ENCODE results near the gene FEV. TPM values are rescaled to one million over a fixed set of nuclear protein-coding genes. Genes with fewer than 3 reads are reported as not detected.

FEV gene
- total RNA-seq, 3 donors from 2014 or later (not counting 1 experiment from before 2014, with no cell fraction given): not detected

DNA sequence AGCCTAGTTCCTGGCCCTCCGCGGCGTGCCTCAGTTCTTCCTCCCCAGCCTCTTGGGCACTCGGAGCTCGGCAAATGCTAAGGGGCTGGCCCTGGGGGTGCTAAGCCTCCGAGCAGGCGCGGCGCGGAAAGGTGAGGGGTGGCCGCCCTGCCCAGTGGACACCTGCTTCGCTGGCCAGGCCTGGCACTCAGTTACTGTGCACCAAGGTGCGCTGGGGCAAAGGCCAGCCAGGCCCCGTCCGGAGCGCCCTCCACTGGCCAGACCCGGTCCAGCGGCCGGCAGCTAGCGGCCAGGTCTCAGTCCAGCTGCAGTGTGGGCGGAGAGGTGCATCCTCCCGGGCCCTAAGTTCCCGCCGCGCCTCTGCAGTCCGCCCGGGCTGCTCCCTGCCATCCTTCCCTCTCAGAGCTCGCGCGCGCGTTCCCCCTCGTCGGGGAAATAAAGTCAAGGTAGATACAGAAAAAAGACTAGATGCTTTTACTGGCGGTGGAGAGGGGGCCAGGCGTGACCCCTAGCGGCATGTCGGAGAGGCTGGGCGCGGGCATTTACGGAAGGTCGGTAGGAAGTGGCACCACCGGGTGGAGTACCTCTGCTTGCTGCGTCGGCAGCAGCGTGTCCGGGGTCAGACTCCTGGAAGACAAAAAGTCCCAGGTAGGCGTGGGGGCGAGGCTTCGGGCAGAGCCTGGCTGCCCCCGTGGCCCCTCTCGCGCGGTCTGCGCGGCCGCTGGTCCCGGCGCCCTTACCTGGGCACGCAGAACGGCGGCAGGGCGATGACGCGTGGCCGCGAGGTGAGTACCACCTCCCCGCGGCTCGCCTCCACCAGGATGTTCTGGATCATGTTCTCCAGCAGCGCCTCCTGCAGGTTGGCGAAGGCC, 17.6 kb upstream of the FEV start:
- Mint-ChIP-seq H3K27me3 (ENCODE audit: low read depth in 2 of 2) (peaks cover 46 to 54% of the 10 kb centered on the region in 2 donors), H3K4me3 (peak overlapping the region; percentile 64), H3K27ac (no peak overlapping the region), H3K4me1 (peaks cover 0 to 4% of the 10 kb centered on the region in 2 donors), H3K36me3 (no peaks in the 10 kb centered on the region), H3K9me3 (no peaks in the 10 kb centered on the region)
- Histone ChIP-seq H3K36me3 (ENCODE audit: control insufficient read depth, insufficient read depth, low read length) (no peaks in the 10 kb centered on the region), H3K27me3 (ENCODE audit: control insufficient read depth, insufficient read depth, low read length) (peaks cover 46% of the 10 kb centered on the region), H3K4me3 (ENCODE audit: low read length) (no peak overlapping the region), H3K27ac (ENCODE audit: low read length) (no peak overlapping the region), H3K4me1 (ENCODE audit: control insufficient read depth, insufficient read depth, low read length) (peaks cover 21% of the 10 kb centered on the region), H3K9me3 (ENCODE audit: control insufficient read depth, insufficient read depth, low read length) (no peaks in the 10 kb centered on the region)
- DNase-seq (peak in 1 of 2 donors; percentile 65), ATAC-seq (peak in 2 of 3 donors; percentile 66 to 68)
- TF ChIP-seq, protein P1, sequence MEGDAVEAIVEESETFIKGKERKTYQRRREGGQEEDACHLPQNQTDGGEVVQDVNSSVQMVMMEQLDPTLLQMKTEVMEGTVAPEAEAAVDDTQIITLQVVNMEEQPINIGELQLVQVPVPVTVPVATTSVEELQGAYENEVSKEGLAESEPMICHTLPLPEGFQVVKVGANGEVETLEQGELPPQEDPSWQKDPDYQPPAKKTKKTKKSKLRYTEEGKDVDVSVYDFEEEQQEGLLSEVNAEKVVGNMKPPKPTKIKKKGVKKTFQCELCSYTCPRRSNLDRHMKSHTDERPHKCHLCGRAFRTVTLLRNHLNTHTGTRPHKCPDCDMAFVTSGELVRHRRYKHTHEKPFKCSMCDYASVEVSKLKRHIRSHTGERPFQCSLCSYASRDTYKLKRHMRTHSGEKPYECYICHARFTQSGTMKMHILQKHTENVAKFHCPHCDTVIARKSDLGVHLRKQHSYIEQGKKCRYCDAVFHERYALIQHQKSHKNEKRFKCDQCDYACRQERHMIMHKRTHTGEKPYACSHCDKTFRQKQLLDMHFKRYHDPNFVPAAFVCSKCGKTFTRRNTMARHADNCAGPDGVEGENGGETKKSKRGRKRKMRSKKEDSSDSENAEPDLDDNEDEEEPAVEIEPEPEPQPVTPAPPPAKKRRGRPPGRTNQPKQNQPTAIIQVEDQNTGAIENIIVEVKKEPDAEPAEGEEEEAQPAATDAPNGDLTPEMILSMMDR (IDR thresholded peaks at IDR 0.05): no peak
- 3% methylated on average over 72 of the region's 72 CpGs for WGBS (ENCODE audit: insufficient coverage)
- intact Hi-C loops (cut with micrococcal nuclease): no loop called here

DNA sequence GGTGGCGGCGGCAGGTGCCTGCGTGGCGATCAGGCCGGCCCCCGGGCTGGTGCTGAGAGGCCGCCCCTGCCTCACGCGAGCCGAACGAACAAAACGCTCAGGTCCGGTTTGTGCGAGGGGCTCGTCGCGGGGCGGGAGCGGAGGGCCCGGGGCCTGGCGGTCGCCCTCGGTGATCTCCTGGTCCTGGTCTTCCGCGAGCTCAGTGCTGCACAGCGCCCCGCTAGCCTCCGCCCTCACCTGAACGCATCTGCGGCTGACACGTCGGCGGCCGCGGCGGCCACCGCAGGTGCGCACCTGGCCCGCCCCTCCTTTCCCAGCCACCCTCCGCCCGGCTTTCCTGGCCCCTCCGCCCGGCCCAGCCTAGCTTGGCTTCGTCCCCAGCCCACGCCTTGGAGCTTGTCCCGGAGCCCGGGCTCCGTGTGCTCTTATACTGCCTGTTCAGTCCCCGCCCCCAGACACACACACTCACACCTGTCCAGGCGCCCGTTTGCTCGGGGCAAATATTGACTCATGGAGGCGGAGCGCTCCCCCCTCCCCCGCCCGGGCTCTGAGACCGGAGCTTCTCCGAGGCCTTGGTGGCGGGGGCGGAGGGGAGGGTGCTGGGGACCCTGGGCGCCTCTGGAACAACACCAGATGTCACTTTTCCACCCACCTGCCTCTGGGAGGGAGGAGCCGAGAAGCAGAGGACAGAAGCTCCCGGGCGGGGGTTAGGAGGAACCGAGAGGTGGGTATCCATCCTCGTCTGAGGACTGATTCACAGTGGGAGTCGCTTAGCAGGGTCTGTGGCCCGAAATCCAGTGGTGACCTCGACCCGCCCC, 16.8 kb upstream of the FEV start:
- H3K27ac ChIP-seq (ENCODE audit: low read length): no peak overlapping the region
- H3K27me3 Mint-ChIP-seq (ENCODE audit: low read depth in 2 of 2): peaks cover 49 to 54% of the 10 kb centered on the region in 2 donors
- H3K9me3 Mint-ChIP-seq: no peaks in the 10 kb centered on the region
- H3K4me3 ChIP-seq (ENCODE audit: low read length): no peak overlapping the region
- intact Hi-C loops (cut with micrococcal nuclease): no loop called here
- no peak overlapping the region for H3K27ac Mint-ChIP-seq
- peak overlapping the region; percentile 2 for H3K4me3 Mint-ChIP-seq
- TF ChIP-seq, protein P1 (IDR thresholded peaks at IDR 0.05): no peak
- 3% methylated on average over 68 of the region's 70 CpGs for WGBS (ENCODE audit: insufficient coverage)
- no peaks in the 10 kb centered on the region for H3K36me3 ChIP-seq (ENCODE audit: control insufficient read depth, insufficient read depth, low read length)
- H3K36me3 Mint-ChIP-seq: no peaks in the 10 kb centered on the region
- peak in 2 of 3 donors; percentile 33 to 49 for ATAC-seq
- peaks cover 46% of the 10 kb centered on the region for H3K27me3 ChIP-seq (ENCODE audit: control insufficient read depth, insufficient read depth, low read length)
- H3K4me1 Mint-ChIP-seq: peaks cover 0 to 4% of the 10 kb centered on the region in 2 donors
- H3K9me3 ChIP-seq (ENCODE audit: control insufficient read depth, insufficient read depth, low read length): no peaks in the 10 kb centered on the region
- H3K4me1 ChIP-seq (ENCODE audit: control insufficient read depth, insufficient read depth, low read length): peaks cover 21% of the 10 kb centered on the region
- peak in 1 of 2 donors; percentile 31 for DNase-seq

DNA sequence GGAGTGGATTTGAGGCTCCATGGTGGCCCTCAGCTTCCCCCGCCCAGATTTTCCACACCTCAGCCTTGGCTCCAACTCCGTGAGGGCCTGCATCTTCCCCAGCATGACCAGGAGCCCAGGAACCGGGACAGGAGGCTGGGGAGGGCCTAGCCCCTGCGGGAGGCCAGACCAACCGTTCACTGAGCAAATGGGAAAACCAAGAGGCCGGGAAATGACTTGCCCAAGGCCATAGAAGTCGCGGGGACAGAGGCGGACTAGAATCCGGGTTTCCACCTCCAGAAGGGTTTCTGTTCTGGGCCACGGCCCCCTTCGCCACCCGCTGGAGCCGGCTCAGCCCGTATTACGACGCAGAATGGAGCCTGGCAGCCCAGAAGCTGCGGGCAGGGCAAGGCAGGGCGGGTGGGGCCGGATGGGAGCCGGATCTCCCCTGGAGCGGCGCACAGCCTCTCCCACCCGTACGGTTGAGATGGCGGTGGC, 16.2 kb upstream of the FEV start:
- TF ChIP-seq, protein P1 (IDR thresholded peaks at IDR 0.05): no peak
- no peaks in the 10 kb centered on the region for H3K9me3 ChIP-seq (ENCODE audit: control insufficient read depth, insufficient read depth, low read length)
- no peak overlapping the region for H3K4me3 Mint-ChIP-seq
- H3K27me3 Mint-ChIP-seq (ENCODE audit: low read depth in 2 of 2): peaks cover 52 to 53% of the 10 kb centered on the region in 2 donors
- H3K27me3 ChIP-seq (ENCODE audit: control insufficient read depth, insufficient read depth, low read length): peaks cover 48% of the 10 kb centered on the region
- H3K36me3 Mint-ChIP-seq: no peaks in the 10 kb centered on the region
- H3K9me3 Mint-ChIP-seq: no peaks in the 10 kb centered on the region
- no peak overlapping the region for H3K27ac ChIP-seq (ENCODE audit: low read length)
- DNase-seq (peak in 1 of 2 donors; percentile 17), ATAC-seq (no peak)
- peaks cover 24% of the 10 kb centered on the region for H3K4me1 ChIP-seq (ENCODE audit: control insufficient read depth, insufficient read depth, low read length)
- no peaks in the 10 kb centered on the region for H3K36me3 ChIP-seq (ENCODE audit: control insufficient read depth, insufficient read depth, low read length)
- WGBS (ENCODE audit: insufficient coverage): 7% methylated on average over 26 of the region's 26 CpGs
- H3K4me1 Mint-ChIP-seq: peaks cover 0 to 4% of the 10 kb centered on the region in 2 donors
- H3K27ac Mint-ChIP-seq: no peak overlapping the region
- intact Hi-C loops (cut with micrococcal nuclease): no loop called here
- no peak overlapping the region for H3K4me3 ChIP-seq (ENCODE audit: low read length)

Data from natural killer cell (primary cell).